HCT116 (cell line): ENCODE results near the gene SLC44A1. TPM values are rescaled to one million over a fixed set of nuclear protein-coding genes. Genes with fewer than 3 reads are reported as not detected.

Experiments used
- ATAC-seq: fragments of 200-7000 bp; cut with Tn5 transposase; 2 replicates; pipeline ENCODE4 v1.9.1; 2020; ENCODE audit warnings: mild to moderate bottlenecking, moderate library complexity
- BruUV-seq: library from RNA; stranded (reverse); fragments of 400-500 nt; replicated peaks from 2 replicates; lab custom pipeline; 2021; lab: Mats Ljungman, UMichigan
- CTCF ChIA-PET: fragments of 300-600 bp; sonication (Branson Sonifier 250); formaldehyde crosslinking; loops from one replicate; lab custom pipeline; 2021; ENCODE audit warnings: antibody characterized with exemption; lab: Charles Lee
- POLR2A ChIA-PET: fragments of 300-600, 350-600 bp; sonication (Branson Sonifier 250); formaldehyde crosslinking; loops from one replicate; lab custom pipeline; 2021; ENCODE audit warnings: antibody characterized with exemption; lab: Charles Lee
- RAD21 ChIA-PET, 2 experiments: fragments of 300-600 bp; sonication (Branson Sonifier 250); formaldehyde crosslinking; loops; one replicate each; lab custom pipeline; 2023; ENCODE audit warnings: low total read pairs in 2 of 2; ENCODE audit not compliant: uncharacterized antibody in 2 of 2, unreplicated experiment in 2 of 2, low non-redundant PET in 1 of 2; lab: Charles Lee
- DNase-seq: peaks from one replicate; pipeline ENCODE4 v3.0.0-alpha.2; 2010; ENCODE audit warnings: low read depth, low spot score
- H2AFZ ChIP-seq: fragments of 200-600 bp; shearing (Covaris generic), sonication (generic); 2 replicates; pipeline ENCODE4 v1.6.1; 2017; ENCODE audit warnings: low read depth, mixed run types, mixed read lengths, antibody characterized with exemption, low read length; ENCODE audit not compliant: poor library complexity, severe bottlenecking
- H3K27ac ChIP-seq: 2 replicates; pipeline ENCODE4 v1.5.1; 2012; ENCODE audit warnings: low read depth, low read length
- H3K27me3 ChIP-seq: fragments of 200-600 bp; sonication (generic); 2 replicates; pipeline ENCODE4 v1.6.1; 2016; ENCODE audit warnings: mixed run types, low read length, mixed read lengths; ENCODE audit not compliant: insufficient read depth
- H3K36me3 ChIP-seq, 2 experiments: fragments of 200-500 bp in 1 of 2; fragments of 200-600 bp in 1 of 2; sonication (Bioruptor generic) in 1 of 2; sonication (generic) in 1 of 2; 2 replicates each; pipeline versions ENCODE4 v1.5.1 to v1.6.1; 2014 to 2016; ENCODE audit warnings: low read length in 2 of 2, inconsistent platforms in 1 of 2, mixed read lengths in 1 of 2, mixed run types in 1 of 2; ENCODE audit not compliant: insufficient read depth in 2 of 2, control insufficient read depth in 1 of 2
- H3K4me1 ChIP-seq, 2 experiments: fragments of 200-600 bp in 1 of 2; sonication (generic) in 1 of 2; 2 replicates each; pipeline versions ENCODE4 v1.5.1 to v1.6.1; 2012 to 2017; ENCODE audit warnings: low read length in 2 of 2, inconsistent platforms in 1 of 2, mild to moderate bottlenecking in 1 of 2, mixed read lengths in 1 of 2, mixed run types in 1 of 2, moderate library complexity in 1 of 2; ENCODE audit not compliant: insufficient read depth in 2 of 2, control insufficient read depth in 1 of 2
- H3K4me2 ChIP-seq: fragments of 200-600 bp; sonication (generic); 2 replicates; pipeline ENCODE4 v1.6.1; 2017; ENCODE audit warnings: mixed run types, low read length, mixed read lengths
- H3K4me3 ChIP-seq, 2 experiments: fragments of 200-600 bp in 1 of 2; sonication (generic) in 1 of 2; replicated peaks in 1 of 2; 2 replicates each; pipeline ENCODE4 v1.5.1; 2011 to 2016; ENCODE audit warnings: low read length in 2 of 2, control low read depth in 1 of 2, low read depth in 1 of 2, mild to moderate bottlenecking in 1 of 2, mixed read lengths in 1 of 2, mixed run types in 1 of 2
- H3K79me2 ChIP-seq: fragments of 200-600 bp; sonication (generic); 2 replicates; pipeline ENCODE4 v1.6.1; 2017; ENCODE audit warnings: mild to moderate bottlenecking, mixed run types, low read length, moderate library complexity, mixed read lengths; ENCODE audit not compliant: insufficient read depth
- H3K9ac ChIP-seq: fragments of 200-600 bp; sonication (generic); 2 replicates; pipeline ENCODE4 v1.6.1; 2016; ENCODE audit warnings: low read length, mixed read lengths
- H3K9me2 ChIP-seq: fragments of 200-600 bp; sonication (generic), shearing (Covaris generic); 2 replicates; pipeline ENCODE4 v1.6.1; 2017; ENCODE audit warnings: mixed run types, mild to moderate bottlenecking, moderate library complexity; ENCODE audit not compliant: insufficient read depth
- H3K9me3 ChIP-seq, 2 experiments: fragments of 200-500 bp in 1 of 2; fragments of 200-600 bp in 1 of 2; sonication (Bioruptor generic) in 1 of 2; sonication (generic) in 1 of 2; 2 replicates each; pipeline ENCODE4 v1.6.1; 2014 to 2017; ENCODE audit warnings: low read length in 2 of 2, mixed read lengths in 2 of 2, inconsistent platforms in 1 of 2, low read depth in 1 of 2, mild to moderate bottlenecking in 1 of 2, mixed run types in 1 of 2, moderate library complexity in 1 of 2; ENCODE audit not compliant: control insufficient read depth in 1 of 2, insufficient read depth in 1 of 2
- H4K20me1 ChIP-seq: fragments of 200-600 bp; sonication (generic), shearing (Covaris generic); 2 replicates; pipeline ENCODE4 v1.6.1; 2017; ENCODE audit warnings: mixed run types, mild to moderate bottlenecking, moderate library complexity; ENCODE audit not compliant: insufficient read depth
- CBX3 ChIP-seq: IDR thresholded peaks from 2 replicates; pipeline ENCODE4 v1.6.1; 2012; ENCODE audit warnings: low read depth
- CEBPB ChIP-seq: IDR thresholded peaks from 2 replicates; pipeline ENCODE4 v1.6.1; 2012; ENCODE audit warnings: low read depth
- EGR1 ChIP-seq: IDR thresholded peaks from 2 replicates; pipeline ENCODE4 v1.6.1; 2012; ENCODE audit warnings: low read depth
- EZH2 ChIP-seq: fragments of 200-600 bp; sonication (generic); IDR thresholded peaks from 2 replicates; pipeline ENCODE4 v1.6.1; 2017; ENCODE audit warnings: antibody characterized with exemption, mixed run types
- JUND ChIP-seq: IDR thresholded peaks from 2 replicates; pipeline ENCODE4 v1.6.1; 2012
- POLR2A ChIP-seq: IDR thresholded peaks from 2 replicates; pipeline ENCODE4 v1.7.0; 2011; ENCODE audit warnings: borderline replicate concordance; ENCODE audit not compliant: insufficient read depth, insufficient read length; ENCODE audit errors: extremely low read depth
- POLR2AphosphoS5 ChIP-seq: IDR thresholded peaks from 2 replicates; pipeline ENCODE4 v1.6.1; 2011; ENCODE audit warnings: mild to moderate bottlenecking, low read depth, low read length, moderate library complexity
- SP1 ChIP-seq: IDR thresholded peaks from 2 replicates; pipeline ENCODE4 v1.6.1; 2012; ENCODE audit warnings: low read depth
- TCF7L2 ChIP-seq: IDR thresholded peaks from 2 replicates; pipeline ENCODE4 v1.7.0; 2011; ENCODE audit warnings: borderline replicate concordance, inconsistent platforms; ENCODE audit not compliant: insufficient read depth, insufficient read length; ENCODE audit errors: extremely low read depth
- YY1 ChIP-seq: IDR thresholded peaks from 2 replicates; pipeline ENCODE4 v1.6.1; 2011; ENCODE audit warnings: low read length, low read depth, moderate library complexity, mild to moderate bottlenecking; ENCODE audit not compliant: insufficient replicate concordance; ENCODE audit errors: extremely low read depth
- ZNF274 ChIP-seq: fragments of 200-500 bp; sonication (Bioruptor generic); IDR thresholded peaks from 2 replicates; pipeline ENCODE4 v1.6.1; 2014; ENCODE audit warnings: mild to moderate bottlenecking, low read depth, low read length, inconsistent platforms
- intact Hi-C: fragments of 100-400 bp; cut with micrococcal nuclease; formaldehyde crosslinking; loops from 2 replicates; pipeline ENCODE4 v1.10.0; 2022
- total RNA-seq: library from RNA; stranded (reverse); gene quantifications from one replicate; pipeline ENCODE4 v1.2.1, GENCODE V29; 2021; ENCODE audit not compliant: unreplicated experiment
- TF ChIP-seq, protein P1 (sequence below): IDR thresholded peaks from 2 replicates; pipeline ENCODE4 v1.6.1; 2012
- TF ChIP-seq, protein P2 (sequence below): IDR thresholded peaks from 2 replicates; pipeline ENCODE4 v1.6.1; 2012; ENCODE audit warnings: low read depth

SLC44A1 gene
- total RNA-seq, 1 experiment from 2014 or later, result 44.1 TPM

DNA sequence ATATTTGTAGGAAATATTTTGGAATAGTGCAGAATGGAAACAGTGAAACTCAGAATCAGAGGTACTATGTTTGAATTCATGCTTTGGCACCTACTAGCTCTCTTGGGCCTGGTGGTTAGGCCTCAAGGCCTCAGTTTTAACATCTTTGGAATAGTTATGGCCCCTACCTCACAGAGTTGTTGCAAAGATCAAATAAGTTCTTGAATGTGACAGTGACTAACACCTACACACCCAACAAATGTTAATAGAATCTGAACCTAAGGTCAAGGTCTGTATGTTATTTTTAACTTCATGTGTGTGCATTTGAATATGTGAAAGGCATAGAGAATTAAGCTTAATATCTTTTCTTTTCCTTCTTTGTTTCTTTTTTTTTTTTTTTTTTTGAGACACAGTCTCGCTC lies 87.3 kb downstream of the SLC44A1 start:
- ATAC-seq (no peak), DNase-seq (no peak)
- no peaks in the 10 kb centered on the region for H3K9me2 ChIP-seq
- POLR2A ChIA-PET, result no interaction called here
- no peaks in the 10 kb centered on the region for H3K79me2 ChIP-seq
- BruUV-seq, result no TSS peak
- H4K20me1 ChIP-seq, result no peaks in the 10 kb centered on the region
- H3K27ac ChIP-seq, result no peak overlapping the region
- intact Hi-C loops, result no loop called here
- no peaks in the 10 kb centered on the region for H3K36me3 ChIP-seq
- H3K4me3 ChIP-seq, result no peak overlapping the region
- no peaks in the 10 kb centered on the region for H3K9me3 ChIP-seq
- H3K27me3 ChIP-seq, result no peaks in the 10 kb centered on the region
- H2AFZ ChIP-seq, result no peak overlapping the region
- no peak overlapping the region for H3K9ac ChIP-seq
- RAD21 ChIA-PET, result no interaction called here
- CTCF ChIA-PET, result no interaction called here
- no peak for TF ChIP-seq CBX3
- no peak for TF ChIP-seq EZH2
- no peak for TF ChIP-seq JUND
- no peak for TF ChIP-seq YY1
- TF ChIP-seq ZNF274, result no peak
- TF ChIP-seq EGR1, result no peak
- TF ChIP-seq CEBPB, result no peak
- TF ChIP-seq, protein P1, sequence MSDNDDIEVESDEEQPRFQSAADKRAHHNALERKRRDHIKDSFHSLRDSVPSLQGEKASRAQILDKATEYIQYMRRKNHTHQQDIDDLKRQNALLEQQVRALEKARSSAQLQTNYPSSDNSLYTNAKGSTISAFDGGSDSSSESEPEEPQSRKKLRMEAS, result no peak
- no peak for TF ChIP-seq POLR2A
- TF ChIP-seq, protein P2, sequence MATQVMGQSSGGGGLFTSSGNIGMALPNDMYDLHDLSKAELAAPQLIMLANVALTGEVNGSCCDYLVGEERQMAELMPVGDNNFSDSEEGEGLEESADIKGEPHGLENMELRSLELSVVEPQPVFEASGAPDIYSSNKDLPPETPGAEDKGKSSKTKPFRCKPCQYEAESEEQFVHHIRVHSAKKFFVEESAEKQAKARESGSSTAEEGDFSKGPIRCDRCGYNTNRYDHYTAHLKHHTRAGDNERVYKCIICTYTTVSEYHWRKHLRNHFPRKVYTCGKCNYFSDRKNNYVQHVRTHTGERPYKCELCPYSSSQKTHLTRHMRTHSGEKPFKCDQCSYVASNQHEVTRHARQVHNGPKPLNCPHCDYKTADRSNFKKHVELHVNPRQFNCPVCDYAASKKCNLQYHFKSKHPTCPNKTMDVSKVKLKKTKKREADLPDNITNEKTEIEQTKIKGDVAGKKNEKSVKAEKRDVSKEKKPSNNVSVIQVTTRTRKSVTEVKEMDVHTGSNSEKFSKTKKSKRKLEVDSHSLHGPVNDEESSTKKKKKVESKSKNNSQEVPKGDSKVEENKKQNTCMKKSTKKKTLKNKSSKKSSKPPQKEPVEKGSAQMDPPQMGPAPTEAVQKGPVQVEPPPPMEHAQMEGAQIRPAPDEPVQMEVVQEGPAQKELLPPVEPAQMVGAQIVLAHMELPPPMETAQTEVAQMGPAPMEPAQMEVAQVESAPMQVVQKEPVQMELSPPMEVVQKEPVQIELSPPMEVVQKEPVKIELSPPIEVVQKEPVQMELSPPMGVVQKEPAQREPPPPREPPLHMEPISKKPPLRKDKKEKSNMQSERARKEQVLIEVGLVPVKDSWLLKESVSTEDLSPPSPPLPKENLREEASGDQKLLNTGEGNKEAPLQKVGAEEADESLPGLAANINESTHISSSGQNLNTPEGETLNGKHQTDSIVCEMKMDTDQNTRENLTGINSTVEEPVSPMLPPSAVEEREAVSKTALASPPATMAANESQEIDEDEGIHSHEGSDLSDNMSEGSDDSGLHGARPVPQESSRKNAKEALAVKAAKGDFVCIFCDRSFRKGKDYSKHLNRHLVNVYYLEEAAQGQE, result no peak
- TF ChIP-seq SP1, result no peak
- no peak for TF ChIP-seq TCF7L2
- TF ChIP-seq POLR2AphosphoS5, result no peak
- H3K4me1 ChIP-seq, result peaks cover 0 to 3% of the 10 kb centered on the region in 2 experiments; a peak in 1 of 4 replicates
- H3K4me2 ChIP-seq, result no peak overlapping the region
